CD4-positive, alpha-beta T cell treated with Interleukin-12 subunit alpha and Interleukin-12 subunit beta, for 1 hour (primary cell): Measurements from ENCODE around the gene TENM3.

Source experiments
- DNase-seq: peaks from one replicate; pipeline ENCODE4 v3.0.0-alpha.2; 2020

The TENM3 gene

GRCh38 chr4:182255441-182256190 is 12.4 kb downstream of the TENM3 start:
- no peak for DNase-seq

DNA sequence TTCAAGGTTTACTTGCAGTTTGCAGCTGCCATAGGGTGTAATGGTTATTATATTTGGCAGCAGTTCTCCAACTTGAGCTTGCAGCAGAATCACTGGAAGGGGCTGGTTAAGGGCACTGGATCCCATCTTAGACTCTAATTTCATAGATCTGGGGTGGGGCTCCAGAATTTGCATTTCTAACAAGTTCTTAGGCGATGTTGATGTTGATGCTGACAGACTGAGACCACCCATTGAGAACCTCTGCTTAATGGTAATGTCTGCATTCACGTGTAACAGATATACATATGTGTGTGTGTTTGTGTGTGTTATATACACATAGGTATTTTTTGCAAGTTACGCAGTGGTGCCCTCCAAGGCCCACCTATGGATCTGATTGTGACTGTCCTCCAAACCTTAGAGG is 13.8 kb downstream of the TENM3 start:
- no peak for DNase-seq

DNA sequence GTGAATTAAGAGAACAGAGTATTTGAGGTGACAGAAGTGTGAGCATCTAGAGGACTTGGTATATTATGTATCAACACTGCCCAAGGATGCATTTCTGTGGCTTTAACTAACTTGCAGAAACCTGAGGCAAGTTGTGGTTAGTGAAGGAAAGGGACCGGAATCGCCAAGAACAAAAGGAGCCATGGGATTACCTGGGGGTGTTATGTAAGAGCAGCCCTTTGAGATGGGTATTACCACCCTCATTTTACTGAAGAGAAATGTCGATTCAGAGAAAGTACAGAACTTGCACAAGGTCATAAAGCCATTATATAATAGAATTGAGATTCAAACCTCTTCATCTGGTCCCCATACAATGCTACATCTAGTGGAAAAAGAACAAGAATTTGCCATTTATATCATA is 14.3 kb downstream of the TENM3 start:
- no peak for DNase-seq

DNA sequence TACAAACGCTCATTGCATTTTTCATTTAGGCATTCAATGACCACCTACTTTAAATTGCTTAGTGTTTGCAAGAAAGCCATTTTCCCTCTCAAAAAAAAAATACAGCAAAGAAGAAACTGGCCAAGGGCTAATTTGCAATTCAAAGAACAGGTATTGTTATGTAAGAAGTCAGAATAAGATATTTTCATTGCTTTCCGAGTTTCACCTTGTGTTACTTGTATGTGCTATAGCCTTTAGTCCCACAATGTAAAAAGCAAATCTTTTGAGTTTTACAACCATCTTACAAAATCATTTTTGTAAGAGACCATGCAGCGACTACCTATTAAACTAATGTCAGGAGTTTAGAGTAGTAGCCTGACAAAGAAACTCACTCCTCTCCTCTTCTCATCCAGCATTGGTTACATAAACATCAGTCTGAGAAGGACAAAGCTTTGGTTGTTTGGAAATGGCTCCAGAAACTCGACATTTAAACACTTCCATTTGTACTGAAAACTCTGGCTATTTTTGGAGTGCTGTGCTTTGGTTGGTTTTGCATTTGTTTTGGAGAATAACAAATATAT is 15.3 kb downstream of the TENM3 start:
- no peak for DNase-seq

DNA sequence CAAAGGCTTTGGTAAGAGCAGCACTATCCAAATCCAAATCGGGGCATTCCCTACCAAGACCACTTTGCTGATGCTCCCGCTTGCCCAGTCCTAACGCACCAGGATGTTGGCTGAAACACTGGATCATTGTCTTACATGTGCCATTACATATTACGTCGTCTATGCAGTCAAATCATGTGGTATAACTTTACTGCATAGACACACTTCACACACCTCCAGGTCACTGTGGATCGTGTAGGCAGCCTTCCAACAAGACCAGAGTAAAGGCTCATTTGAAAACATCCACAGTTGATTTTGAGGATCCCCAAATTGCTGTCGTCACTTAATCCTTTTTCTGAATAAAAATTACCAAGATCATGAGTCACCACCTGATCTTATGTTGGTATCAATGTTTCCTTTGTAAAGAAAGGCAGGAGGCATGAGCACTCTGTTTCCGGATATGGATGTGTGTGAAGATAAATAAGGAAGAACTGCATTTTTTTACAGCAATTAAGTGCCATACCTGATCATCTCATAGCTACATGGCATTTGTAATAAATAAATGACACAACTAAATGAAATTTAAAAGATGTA is 18.5 kb downstream of the TENM3 start:
- DNase-seq = no peak

- DNase-seq = no peak
Observed at GRCh38 chr4:182263562-182263961, 20.4 kb downstream of the TENM3 start.

DNA sequence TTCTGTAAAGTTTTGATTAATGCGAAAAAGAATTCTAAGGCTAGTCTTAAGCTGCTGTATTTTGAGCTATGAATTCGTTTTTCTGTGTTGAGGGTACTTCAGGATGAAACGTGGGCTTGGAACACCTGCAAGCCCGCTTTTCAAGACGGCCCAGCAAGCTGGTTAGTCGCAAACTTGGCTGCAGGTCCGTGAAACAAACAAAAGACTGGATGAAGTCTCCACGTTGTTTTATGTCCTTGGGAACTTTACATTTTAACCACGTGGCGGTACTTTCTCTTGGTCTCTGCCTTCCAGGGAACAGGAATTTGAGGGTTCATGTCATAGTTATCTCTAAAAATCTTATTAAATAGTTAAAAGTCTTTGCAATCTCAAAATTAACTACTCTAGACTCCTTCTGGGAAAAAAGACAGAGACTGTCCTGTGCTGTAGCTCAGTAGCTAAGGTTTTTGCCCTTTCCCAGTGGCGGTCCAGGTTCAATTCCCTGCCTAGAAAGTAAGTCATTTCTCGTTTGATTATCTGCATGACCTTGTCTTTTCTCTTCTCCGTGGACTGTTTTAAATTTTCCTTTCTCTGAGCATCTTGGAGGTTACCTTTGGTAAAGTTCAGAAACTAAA is 21.0 kb downstream of the TENM3 start:
- DNase-seq = no peak

GRCh38 chr4:182265881-182266280 is 22.7 kb downstream of the TENM3 start:
- no peak for DNase-seq

GRCh38 chr4:182267048-182267447 is 23.8 kb downstream of the TENM3 start:
- DNase-seq = no peak

DNA sequence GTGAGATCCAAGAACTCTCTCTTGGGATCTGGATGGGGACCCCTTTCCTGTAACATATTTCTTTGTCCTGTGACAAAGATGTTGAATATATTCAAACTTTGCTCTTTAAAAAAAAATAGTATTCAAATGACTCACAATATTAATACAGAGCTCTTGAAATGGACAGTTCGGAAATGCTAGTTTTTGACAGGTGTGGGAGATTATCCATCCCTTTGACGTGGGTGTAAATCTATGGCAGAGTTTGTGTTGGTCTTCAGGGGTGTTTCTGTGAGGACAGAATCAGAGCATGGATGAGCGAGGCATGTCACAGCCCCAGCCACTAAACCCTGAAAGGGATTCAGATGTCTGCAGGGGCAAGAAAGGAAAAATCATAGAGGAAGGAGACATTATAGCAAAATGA is 25.8 kb downstream of the TENM3 start:
- DNase-seq = no peak

DNA sequence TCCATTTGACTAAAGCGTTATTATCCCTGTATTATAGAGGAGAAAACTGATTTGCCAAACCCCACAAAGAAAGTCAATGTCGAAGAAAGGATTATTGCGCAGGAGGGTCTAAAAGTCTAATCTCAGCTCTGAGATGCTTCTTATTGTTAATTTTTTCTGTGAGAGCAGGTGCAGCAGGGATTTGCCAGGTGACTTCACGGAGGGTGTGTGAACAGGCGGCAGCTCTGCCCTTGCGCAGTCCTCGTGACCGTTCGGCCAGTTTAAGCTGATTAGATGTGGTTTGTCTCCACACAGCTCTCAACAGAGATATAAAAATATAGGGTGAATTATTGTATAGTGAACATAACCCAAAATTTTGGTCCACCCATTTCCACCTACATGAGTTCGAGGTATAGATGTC is 28.5 kb downstream of the TENM3 start:
- no peak for DNase-seq

GRCh38 chr4:182272151-182272550 is 28.9 kb downstream of the TENM3 start:
- DNase-seq = no peak

- no peak for DNase-seq
Observed at GRCh38 chr4:182273191-182273935, 30.2 kb downstream of the TENM3 start.

- no peak for DNase-seq
Observed at GRCh38 chr4:182276210-182277109, 33.3 kb downstream of the TENM3 start.

GRCh38 chr4:182277377-182277776 is 34.2 kb downstream of the TENM3 start:
- no peak for DNase-seq

GRCh38 chr4:182278729-182279128 is 35.5 kb downstream of the TENM3 start:
- no peak for DNase-seq

DNA sequence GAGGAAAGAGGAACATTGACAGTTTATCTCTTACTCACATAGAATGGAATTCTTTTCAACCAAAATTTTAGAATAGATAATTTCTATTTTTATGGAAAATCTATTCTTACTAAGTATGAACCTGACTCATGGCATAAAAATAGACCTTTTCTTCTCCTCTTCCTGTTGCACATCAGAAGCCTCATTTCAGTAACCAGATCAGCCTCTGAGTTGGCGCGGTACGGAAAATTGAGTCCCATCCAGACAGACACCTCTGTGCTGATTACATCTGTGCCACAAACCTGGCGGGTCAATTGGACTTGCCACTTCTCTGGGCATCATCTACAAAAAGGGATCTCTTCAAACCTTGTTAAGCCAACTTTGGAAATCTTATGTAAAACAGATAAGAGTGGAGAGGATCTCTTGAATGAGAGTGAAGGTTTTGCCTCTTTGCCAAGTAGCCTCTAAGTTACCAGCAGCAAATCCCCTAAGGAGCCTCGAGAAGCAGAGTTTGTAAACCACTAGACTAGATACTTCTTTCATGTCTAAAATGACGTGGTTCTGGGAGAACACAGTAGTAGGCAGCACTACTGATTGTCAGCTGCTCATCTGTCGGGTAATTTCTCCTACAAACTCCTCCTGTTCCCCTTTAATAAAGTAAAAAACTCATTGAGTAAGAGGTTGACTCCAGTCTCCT is 37.4 kb downstream of the TENM3 start:
- no peak for DNase-seq

- no peak for DNase-seq
Observed at GRCh38 chr4:182286035-182286434, 42.8 kb downstream of the TENM3 start.

DNA sequence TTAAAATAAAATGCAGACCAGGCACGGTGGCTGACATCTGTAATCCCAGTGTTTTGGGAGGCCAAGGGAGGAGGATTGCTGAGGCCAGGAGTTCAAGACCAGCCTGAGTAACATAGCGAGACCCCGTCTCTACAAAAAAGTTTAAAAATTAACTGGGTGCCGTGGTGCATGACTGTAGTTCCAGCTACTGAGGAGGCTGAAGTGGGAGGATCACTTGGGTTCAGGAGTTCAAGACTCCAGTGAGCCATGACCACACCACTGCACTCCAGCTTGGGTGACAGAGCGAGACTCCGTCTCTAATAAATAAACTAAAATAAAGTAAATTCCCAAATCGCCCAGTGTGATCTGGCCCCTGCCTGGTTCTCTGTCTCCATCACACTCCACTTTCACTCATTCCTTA is 43.7 kb downstream of the TENM3 start:
- no peak for DNase-seq

DNA sequence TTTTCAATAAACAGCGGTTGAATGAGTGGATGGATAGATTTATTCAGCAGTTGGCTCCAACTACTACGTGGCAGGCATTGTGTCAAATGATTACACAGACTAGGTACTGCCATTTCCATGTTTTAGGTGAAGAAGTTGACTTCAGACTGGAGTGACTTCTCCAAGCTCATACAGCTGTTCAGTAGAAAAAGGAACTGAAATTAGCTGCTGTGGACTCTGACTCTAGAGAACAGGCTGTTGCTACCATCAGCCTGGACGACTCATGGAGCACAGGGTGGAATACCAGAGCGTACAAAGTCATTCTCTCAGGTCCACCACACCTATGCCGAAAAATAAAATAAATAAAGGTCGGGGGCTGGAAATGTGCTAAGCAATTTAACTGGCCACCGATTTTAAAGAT is 45.3 kb downstream of the TENM3 start:
- no peak for DNase-seq

- no peak for DNase-seq
Observed at GRCh38 chr4:182289809-182290208, 46.6 kb downstream of the TENM3 start.

DNA sequence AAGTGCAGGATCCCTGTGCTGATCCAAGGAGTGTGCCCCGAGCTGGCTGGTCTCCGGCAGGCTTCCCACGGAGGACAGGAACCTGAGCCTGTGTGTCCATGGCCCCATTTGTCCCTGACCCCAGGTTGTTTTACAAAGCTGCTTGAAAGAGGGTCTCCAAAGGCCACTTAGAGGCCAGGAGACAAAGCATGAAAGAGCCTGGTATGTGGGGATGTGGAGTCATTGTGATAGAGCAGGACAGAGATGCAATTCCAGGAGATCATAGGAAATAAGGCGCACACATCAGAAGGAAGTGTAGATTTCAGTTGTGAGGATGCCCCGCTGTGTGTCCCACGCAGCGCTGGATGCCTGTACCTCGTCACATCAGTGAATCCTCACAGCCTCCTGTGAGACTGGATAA is 48.0 kb downstream of the TENM3 start:
- no peak for DNase-seq
